GM19452 (cell line): ENCODE measurements around the gene KCNT1.
"Not testable (repeated sequence)": the region's sequence is repeated elsewhere in the genome, so short reads cannot be mapped to it uniquely, and the experiment has no call there.

Experiments
- ATAC-seq: cut with Tn5 transposase; IDR thresholded peaks from one replicate; pipeline ENCODE4 v1.9.1; 2021; ENCODE audit not compliant: unreplicated experiment

KCNT1 gene

DNA sequence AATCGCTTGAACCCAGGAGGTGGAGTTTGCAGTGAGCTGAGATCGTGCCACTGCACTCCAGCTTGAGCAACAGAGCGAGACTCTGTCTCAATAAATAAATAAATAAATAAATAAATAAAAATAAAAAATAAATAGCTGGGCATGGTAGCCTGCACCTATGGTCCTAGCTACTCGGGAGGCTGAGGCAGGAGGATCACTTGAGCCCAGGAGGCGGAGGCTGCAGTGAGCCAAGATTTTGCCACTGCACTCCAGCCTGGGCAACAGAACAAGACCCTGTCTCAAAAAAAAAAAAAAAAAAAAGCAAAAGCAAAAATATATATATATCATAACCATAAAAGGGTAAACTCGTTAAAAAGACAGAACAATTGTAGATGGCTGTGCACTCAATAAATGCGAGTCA, 29.2 kb upstream of the KCNT1 start:
- not testable (repeated sequence) for ATAC-seq

GRCh38 chr9:135673941-135674340, 28.0 kb upstream of the KCNT1 start:
- ATAC-seq, result no peak

- ATAC-seq, result no peak
Measured at GRCh38 chr9:135674977-135675376, 27.0 kb upstream of the KCNT1 start.

GRCh38 chr9:135676891-135677290, 25.1 kb upstream of the KCNT1 start:
- no peak for ATAC-seq

- no peak for ATAC-seq
Measured at GRCh38 chr9:135677641-135678168, 24.3 kb upstream of the KCNT1 start.

DNA sequence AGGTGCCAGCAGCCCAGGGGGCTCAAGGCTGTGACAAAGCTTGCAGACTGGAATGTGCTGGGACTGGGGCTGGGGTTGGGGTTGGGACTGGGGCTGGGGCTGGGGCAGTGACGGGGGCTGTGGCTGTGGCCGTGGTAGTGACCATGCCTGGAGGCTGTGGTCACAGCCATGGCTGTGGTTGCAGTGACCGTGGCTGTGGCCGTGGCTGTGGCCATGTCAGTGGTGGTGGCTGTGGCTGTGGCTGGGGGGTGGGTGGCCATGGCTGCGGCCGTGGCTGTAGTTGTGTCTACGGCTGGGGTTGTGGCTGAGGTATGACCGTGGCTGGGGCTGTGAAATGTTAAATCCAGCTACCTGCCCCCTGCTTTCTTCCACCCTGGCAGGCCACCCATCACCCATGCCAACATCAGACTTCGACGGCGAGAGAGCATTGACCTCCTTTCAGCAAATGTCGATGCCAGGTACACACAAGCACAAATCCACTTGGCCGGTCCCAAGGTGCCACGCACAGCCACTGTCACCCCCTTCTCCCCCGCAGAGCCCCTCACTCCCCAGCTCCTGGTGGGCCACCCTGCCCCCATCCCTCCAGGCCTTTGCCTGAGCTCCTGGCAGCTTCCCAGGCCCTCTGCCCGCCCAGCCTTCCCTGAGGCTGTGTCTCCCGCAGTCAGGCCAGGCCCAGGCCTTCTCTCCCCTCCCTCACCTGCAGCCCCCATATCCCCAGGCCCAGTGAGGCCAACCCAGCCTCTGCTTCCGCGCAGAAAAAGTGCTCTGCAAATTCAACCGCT, 23.6 kb upstream of the KCNT1 start:
- ATAC-seq, result no peak

- no peak for ATAC-seq
Measured at GRCh38 chr9:135680056-135680455, 21.9 kb upstream of the KCNT1 start.

GRCh38 chr9:135681161-135681560, 20.8 kb upstream of the KCNT1 start:
- no peak for ATAC-seq

GRCh38 chr9:135683401-135684034, 18.5 kb upstream of the KCNT1 start:
- no peak for ATAC-seq

DNA sequence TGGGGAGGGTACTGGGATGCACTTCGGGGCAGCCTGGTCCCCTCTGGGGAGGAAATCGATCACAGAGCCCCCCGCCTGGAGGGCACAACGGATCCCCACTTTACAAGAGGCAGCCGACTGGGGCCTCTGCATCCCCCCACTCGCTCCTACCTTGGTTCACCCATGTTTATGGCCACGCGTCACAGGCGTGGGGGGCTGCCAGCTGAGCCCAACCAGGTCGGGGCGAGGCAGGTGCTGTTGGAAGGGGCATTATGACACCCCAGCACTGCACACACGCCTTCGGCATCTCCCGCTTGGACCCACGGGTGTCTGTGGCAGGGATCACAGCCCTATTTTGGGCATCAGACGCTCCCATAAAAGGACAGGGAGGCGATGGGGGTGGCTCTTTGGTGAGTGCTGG, 17.3 kb upstream of the KCNT1 start:
- ATAC-seq, result no peak

DNA sequence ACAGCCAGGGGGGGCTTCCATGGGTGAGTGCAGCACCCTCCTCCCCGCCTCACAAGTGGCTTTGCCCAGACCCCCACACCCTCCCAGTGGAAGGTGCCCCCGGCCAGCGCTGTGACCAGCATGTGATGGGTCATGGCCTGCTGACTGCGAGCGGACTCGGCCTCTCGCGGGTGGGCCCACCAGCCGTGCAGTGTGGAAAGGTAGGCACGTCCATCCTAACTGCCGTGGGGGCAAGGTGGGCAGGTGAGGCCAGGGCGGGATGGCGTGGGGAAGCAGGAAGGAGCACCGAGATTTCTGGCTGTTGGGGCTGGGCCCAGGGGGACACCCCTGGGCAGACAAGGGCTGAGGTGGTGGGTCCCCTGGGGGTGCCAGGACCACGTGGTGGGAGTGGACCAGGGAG, 14.8 kb upstream of the KCNT1 start:
- no peak for ATAC-seq

GRCh38 chr9:135689011-135689410, 13.0 kb upstream of the KCNT1 start:
- no peak for ATAC-seq

GRCh38 chr9:135690836-135691570, 11.0 kb upstream of the KCNT1 start:
- no peak for ATAC-seq

DNA sequence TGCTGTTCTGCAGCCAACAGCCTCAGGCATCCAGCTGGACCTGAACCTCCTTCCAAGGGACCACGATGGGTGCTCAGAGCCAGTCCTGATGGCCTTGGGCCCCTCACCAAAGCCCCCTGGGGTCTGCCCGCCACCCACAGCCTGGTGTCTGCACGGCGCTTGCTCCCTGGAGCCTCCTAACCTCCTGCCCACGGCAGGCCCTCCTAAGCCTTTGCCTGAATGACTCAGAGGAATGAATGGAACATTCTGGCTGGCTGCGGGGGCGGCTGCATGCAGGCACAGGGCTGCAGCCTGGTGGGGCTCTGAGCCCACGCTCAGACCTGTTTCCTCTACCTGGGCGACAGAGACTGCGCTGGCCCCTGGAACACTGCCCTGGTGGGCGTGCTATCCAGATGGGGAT, 9.6 kb upstream of the KCNT1 start:
- ATAC-seq, result no peak

- ATAC-seq, result no peak
Measured at GRCh38 chr9:135693265-135693664, 8.7 kb upstream of the KCNT1 start.

- no peak for ATAC-seq
Measured at GRCh38 chr9:135693771-135694170, 8.2 kb upstream of the KCNT1 start.

- no peak for ATAC-seq
Measured at GRCh38 chr9:135694414-135694813, 7.6 kb upstream of the KCNT1 start.

GRCh38 chr9:135695036-135695435, 6.9 kb upstream of the KCNT1 start:
- ATAC-seq, result no peak

GRCh38 chr9:135695642-135696041, 6.3 kb upstream of the KCNT1 start:
- ATAC-seq, result no peak

- ATAC-seq, result no peak
Measured at GRCh38 chr9:135696446-135696845, 5.5 kb upstream of the KCNT1 start.

DNA sequence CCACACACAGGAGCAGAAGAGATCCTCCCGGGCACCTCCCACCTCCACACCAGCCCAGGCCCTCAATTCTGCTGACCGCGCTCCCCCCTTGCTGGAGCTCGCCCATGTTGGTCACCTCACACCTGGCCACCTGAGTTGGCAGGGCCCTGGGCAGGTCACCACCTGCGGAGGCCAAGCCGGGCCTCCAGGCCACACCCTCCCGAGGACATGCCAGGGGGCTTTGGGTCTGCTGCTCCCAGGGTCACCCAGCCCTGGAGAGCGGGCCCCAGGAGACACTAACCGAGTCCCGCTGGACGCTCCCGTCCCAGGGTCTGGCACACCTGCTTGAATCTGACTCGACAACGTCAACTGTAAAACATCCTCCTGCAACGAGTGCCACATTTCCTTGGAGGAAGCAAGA, 4.8 kb upstream of the KCNT1 start:
- ATAC-seq, result no peak

- ATAC-seq, result no peak
Measured at GRCh38 chr9:135698236-135698635, 3.7 kb upstream of the KCNT1 start.
